ENCODE results near the gene GABRD. TPM values are rescaled to one million over a fixed set of nuclear protein-coding genes. Genes with fewer than 3 reads are reported as not detected.

The GABRD gene
- total RNA-seq, 6 experiments from 2014 or later, result 0.55 TPM; not detected in 5

DNA sequence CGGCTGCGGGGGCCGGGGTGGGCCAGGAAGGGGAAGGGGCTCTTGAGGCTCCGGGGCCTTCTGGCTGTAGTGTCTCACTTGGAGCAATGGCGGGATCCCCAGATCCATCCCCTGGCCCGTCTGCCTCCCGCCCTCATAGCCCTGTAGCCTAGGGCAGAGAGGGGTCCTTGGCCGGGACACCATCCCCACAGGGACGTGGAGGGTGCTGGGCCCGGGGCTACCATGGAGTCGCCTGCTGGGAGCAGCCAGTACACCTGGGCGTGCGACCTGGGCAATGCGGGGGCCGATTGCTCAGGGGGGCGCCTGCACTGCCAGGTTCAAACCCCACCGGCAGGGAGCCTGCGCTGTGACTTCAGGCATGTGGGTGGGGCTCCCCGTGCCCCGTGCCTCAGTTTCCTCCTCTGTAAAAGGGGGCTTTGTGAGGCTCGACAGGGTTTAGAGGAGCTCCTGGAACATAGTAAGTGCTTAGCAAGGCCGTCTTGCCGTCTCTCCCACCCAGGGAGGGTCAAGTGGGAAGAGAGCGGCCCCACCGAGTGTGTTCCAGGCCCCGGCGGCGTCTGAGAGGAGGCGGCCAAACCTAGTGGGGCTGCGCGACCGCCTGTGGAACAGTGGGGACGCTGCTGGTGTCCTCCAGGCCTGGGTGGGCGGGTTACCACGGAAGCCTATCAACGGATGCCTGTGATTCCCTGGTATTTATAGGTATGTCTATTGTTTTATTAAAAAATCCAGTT, 51.8 kb downstream of the GABRD start:
- no peaks in the 10 kb centered on the region for H3K9me3 ChIP-seq
- DNase-seq (no peak), ATAC-seq (no peak)
- intact Hi-C loops (cut with DNase I), result no loop called here
- no peaks in the 10 kb centered on the region for H3K4me1 ChIP-seq
- no peaks in the 10 kb centered on the region for H3K27me3 ChIP-seq
- no peak overlapping the region for H3K4me3 ChIP-seq
- no peak for TF ChIP-seq CTCF (IDR thresholded peaks at IDR 0.05)
- 97% methylated on average over 5 of the region's 36 CpGs for WGBS (ENCODE audit: insufficient coverage, low coverage, low lambda C conversion rate, missing lambda C conversion rate)
- H3K27ac ChIP-seq, result no peak overlapping the region
- H3K36me3 ChIP-seq, result peaks cover 0 to 9% (median 0%) of the 10 kb centered on the region in 4 donors

DNA sequence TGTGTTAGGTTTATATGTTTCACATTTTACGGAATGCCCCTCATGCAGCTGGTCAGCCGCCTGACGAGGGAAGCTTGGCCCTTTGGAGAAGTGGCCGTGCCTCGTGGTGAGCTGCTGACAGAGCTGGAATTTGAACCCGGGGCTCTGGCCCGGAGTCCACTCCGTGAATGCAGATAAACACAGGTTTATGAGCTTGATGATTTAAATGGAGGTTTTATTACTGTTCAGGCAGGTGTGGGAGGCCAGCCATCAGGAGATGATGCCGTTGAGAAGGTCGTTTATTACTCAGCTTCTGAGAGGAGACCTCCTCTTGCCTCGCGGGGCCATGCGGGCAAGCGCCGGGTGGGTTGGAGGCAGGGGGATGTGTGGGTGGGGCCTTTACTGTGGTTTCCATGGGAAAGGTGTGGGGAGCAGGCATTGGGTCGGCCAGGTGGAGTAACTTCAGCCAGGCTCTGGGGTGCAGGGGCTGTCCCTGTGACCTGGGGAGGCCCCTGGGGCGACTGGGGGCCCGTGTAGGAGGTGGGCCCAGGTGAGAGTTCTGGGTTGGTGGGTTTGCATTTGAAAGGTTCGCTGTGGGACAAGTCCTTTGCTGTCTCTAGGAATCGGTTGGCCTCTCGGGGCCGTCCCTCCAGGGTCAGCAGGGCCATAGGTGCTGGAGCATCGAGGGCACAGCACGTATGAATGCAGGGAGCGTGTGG, 53.1 kb downstream of the GABRD start:
- peaks cover 0 to 9% (median 0%) of the 10 kb centered on the region in 4 donors for H3K36me3 ChIP-seq
- TF ChIP-seq POLR2A (IDR thresholded peaks at IDR 0.05) (no peak), CTCF (IDR thresholded peaks at IDR 0.05) (no peak)
- DNase-seq, result no peak
- H3K4me1 ChIP-seq, result no peaks in the 10 kb centered on the region
- H3K9me3 ChIP-seq, result no peaks in the 10 kb centered on the region
- no peaks in the 10 kb centered on the region for H3K27me3 ChIP-seq
- no peak overlapping the region for H3K27ac ChIP-seq
- ATAC-seq, result no peak
- no peak overlapping the region for H3K4me3 ChIP-seq
- intact Hi-C loops (cut with DNase I), result no loop called here
- 76% methylated on average over 15 of the region's 25 CpGs for WGBS (ENCODE audit: insufficient coverage, low coverage, low lambda C conversion rate, missing lambda C conversion rate)

- WGBS (ENCODE audit: insufficient coverage, low coverage, low lambda C conversion rate, missing lambda C conversion rate), result no CpG with 5 or more reads among the region's 14 CpGs
- TF ChIP-seq POLR2A (IDR thresholded peaks at IDR 0.05), result no peak
- TF ChIP-seq CTCF (IDR thresholded peaks at IDR 0.05), result no peak
- no peak for ATAC-seq
- intact Hi-C loops (cut with DNase I), result no loop called here
- DNase-seq, result no peak
- peaks cover 0 to 9% (median under 1%) of the 10 kb centered on the region in 4 donors for H3K36me3 ChIP-seq
- no peak overlapping the region for H3K27ac ChIP-seq
- no peaks in the 10 kb centered on the region for H3K4me1 ChIP-seq
- no peak overlapping the region for H3K4me3 ChIP-seq
- peaks cover 0 to 3% (median under 1%) of the 10 kb centered on the region in 4 donors for H3K9me3 ChIP-seq
- H3K27me3 ChIP-seq, result no peaks in the 10 kb centered on the region
These were observed 53.7 kb downstream of the GABRD start for GRCh38 chr1:2072891-2073290.

DNA sequence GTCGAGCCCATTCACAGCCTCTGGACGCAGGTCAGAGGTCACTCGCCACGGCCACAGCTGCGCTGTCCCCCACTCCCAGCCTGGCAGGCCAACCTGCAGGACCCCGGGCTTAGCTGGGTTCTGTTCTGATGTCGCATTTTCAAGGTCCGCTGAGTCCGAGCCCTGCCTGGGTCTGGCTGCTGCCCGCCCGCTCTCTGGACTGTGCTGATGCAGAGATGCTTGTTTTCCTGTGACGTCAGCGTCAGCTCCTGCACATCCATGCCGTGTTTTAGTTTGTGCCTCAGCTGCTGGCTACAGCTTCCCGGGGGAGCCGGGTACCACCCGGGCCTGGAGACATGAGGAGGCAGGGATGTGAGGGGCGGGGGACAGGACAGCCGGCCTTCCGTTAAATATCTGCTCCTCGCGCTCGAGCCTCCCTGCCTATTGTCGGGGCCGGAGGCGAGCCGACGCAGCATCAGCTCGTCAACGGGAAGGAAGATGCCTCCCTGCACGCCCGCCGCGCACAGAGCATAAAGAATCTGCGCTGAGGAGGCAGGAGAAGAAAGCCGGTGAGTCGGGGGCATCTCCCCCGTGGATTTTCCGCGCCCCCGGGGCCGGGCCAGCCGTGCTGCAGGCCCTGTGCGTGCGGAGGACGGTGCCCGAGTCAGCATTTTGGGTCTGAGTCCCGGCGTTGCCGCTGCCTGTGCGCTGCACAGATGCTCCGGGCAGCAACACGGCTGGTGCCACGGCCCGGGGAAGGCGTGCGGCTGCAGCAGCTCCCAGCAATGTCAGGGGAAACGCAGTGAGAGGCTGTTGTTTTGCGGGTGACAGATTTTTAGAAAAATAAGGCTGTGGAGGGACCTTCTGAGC, 54.5 kb downstream of the GABRD start:
- peaks cover 0 to 9% (median 2%) of the 10 kb centered on the region in 4 donors for H3K9me3 ChIP-seq
- intact Hi-C loops (cut with DNase I), result no loop called here
- no peak for TF ChIP-seq CTCF (IDR thresholded peaks at IDR 0.05)
- no peak for TF ChIP-seq POLR2A (IDR thresholded peaks at IDR 0.05)
- H3K36me3 ChIP-seq, result peaks cover 0 to 2% (median under 1%) of the 10 kb centered on the region in 4 donors
- no peak overlapping the region for H3K4me3 ChIP-seq
- H3K27ac ChIP-seq, result no peak overlapping the region
- ATAC-seq (no peak), DNase-seq (no peak)
- WGBS (ENCODE audit: insufficient coverage, low coverage, low lambda C conversion rate, missing lambda C conversion rate), result 82% methylated on average over 27 of the region's 59 CpGs
- H3K4me1 ChIP-seq, result no peaks in the 10 kb centered on the region
- no peaks in the 10 kb centered on the region for H3K27me3 ChIP-seq

All from right lobe of liver (tissue), 6 donors.